Upper lobe of left lung (tissue), 6 donors: Measurements from ENCODE around the gene HBM. TPM values are rescaled to one million over a fixed set of nuclear protein-coding genes. Genes with fewer than 3 reads are reported as not detected.
"Not testable (repeated sequence)": the region's sequence is repeated elsewhere in the genome, so short reads cannot be mapped to it uniquely, and the experiment has no call there.

Experiments used
- ATAC-seq, 2 donors: fragments of 200-7000 bp; cut with Tn5 transposase; one replicate each; pipeline ENCODE4 v1.9.1; 2022; ENCODE audit warnings: mild to moderate bottlenecking in 2 of 2, moderate library complexity in 2 of 2; ENCODE audit not compliant: low FRiP score in 2 of 2
- DNase-seq, 2 donors: peaks; one replicate each; pipeline ENCODE4 v3.0.0-alpha.2; 2019 to 2020
- H3K27ac ChIP-seq, 4 donors: fragments of 200-600 bp; sonication (generic); one replicate each; pipeline ENCODE4 v1.5.1; 2016 to 2019
- H3K27me3 ChIP-seq, 4 donors: fragments of 200-600 bp; sonication (generic); one replicate each; pipeline ENCODE4 v1.5.1; 2017 to 2019
- H3K36me3 ChIP-seq, 4 donors: fragments of 200-600 bp; sonication (generic); one replicate each; pipeline ENCODE4 v1.5.1; 2016 to 2019
- H3K4me1 ChIP-seq, 4 donors: fragments of 200-600 bp; sonication (generic); one replicate each; pipeline ENCODE4 v1.5.1; 2018 to 2019
- H3K4me3 ChIP-seq, 4 donors: fragments of 200-600 bp; sonication (generic); one replicate each; pipeline ENCODE4 v1.5.1; 2017 to 2019; ENCODE audit warnings: mild to moderate bottlenecking in 2 of 4, moderate library complexity in 1 of 4
- H3K9me3 ChIP-seq, 4 donors: fragments of 200-600 bp; sonication (generic); one replicate each; pipeline ENCODE4 v1.5.1; 2018 to 2019
- EP300 ChIP-seq, 4 donors: sonication (generic); formaldehyde crosslinking; IDR thresholded peaks; one replicate each; pipeline ENCODE4 v1.5.1; 2017; ENCODE audit warnings: antibody characterized with exemption in 4 of 4, control low read depth in 2 of 4
- POLR2A ChIP-seq, 4 donors: fragments of 450-650 bp; IDR thresholded peaks; one replicate each; pipeline ENCODE4 v1.5.1; 2016 to 2017; ENCODE audit warnings: antibody characterized with exemption in 4 of 4, mild to moderate bottlenecking in 2 of 4
- POLR2AphosphoS5 ChIP-seq, 2 donors: sonication (generic); formaldehyde crosslinking; IDR thresholded peaks; one replicate each; pipeline ENCODE4 v1.5.1; 2017; ENCODE audit warnings: antibody characterized with exemption in 2 of 2
- WGBS, 2 donors: methylation state at CpG; one replicate each; pipeline ENCODE4 v1.1.5; 2017 to 2018; 5-methylcytosine and 5-hydroxymethylcytosine counted together
- total RNA-seq, 6 donors: library from RNA; depleted of rRNA in 4 of 6; stranded (reverse); fragments of >200 nt in 4 of 6; gene quantifications; one replicate each; pipeline versions ENCODE4 v1.1.0 to v1.2.1, GENCODE V29; 2016 to 2021
- TF ChIP-seq, protein P1 (sequence below), 6 experiments: fragments of 450-650 bp in 4 of 6; fragments of 200-600 bp in 2 of 6; sonication (generic) in 2 of 6; IDR thresholded peaks; one replicate each; pipeline ENCODE4 v1.5.1; 2016 to 2019; ENCODE audit warnings: antibody characterized with exemption in 6 of 6
- donor health status: DM: no; HTN: no; CAD: no; lungs with moderate emphysema.
- donor health status: DM: no; HTN: yes; CAD: no; lungs with severe emphysema.

HBM gene
- total RNA-seq, 6 donors from 2014 or later = 1.7 TPM; not detected in 5

DNA sequence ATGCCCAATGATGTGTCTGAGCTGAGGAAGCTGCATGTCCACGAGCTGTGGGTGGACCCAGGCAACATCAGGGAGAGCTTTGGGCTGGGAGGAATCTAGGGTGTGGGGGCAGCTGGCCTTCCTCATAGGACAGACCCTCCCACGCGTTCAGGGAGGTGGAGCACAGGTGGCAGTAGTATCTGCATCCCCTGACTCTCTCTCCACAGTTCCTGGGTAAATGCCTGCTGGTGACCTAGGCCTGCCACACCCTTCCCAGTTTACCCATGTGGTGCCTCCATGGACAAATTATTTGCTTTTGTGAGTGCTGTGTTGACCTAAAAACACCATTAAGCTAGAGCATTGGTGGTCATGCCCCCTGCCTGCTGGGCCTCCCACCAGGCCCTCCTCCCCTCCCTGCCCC lies 3.2 kb downstream of the HBM start:
- no peak for ATAC-seq
- peaks cover 2 to 59% (median 35%) of the 10 kb centered on the region in 4 donors for H3K27me3 ChIP-seq
- H3K4me1 ChIP-seq = peaks cover 14 to 18% (median 17%) of the 10 kb centered on the region in 4 donors
- H3K4me3 ChIP-seq = no peak overlapping the region
- TF ChIP-seq POLR2AphosphoS5 (IDR thresholded peaks at IDR 0.05) (no peak), POLR2A (IDR thresholded peaks at IDR 0.05) (no peak)
- TF ChIP-seq, protein P1, sequence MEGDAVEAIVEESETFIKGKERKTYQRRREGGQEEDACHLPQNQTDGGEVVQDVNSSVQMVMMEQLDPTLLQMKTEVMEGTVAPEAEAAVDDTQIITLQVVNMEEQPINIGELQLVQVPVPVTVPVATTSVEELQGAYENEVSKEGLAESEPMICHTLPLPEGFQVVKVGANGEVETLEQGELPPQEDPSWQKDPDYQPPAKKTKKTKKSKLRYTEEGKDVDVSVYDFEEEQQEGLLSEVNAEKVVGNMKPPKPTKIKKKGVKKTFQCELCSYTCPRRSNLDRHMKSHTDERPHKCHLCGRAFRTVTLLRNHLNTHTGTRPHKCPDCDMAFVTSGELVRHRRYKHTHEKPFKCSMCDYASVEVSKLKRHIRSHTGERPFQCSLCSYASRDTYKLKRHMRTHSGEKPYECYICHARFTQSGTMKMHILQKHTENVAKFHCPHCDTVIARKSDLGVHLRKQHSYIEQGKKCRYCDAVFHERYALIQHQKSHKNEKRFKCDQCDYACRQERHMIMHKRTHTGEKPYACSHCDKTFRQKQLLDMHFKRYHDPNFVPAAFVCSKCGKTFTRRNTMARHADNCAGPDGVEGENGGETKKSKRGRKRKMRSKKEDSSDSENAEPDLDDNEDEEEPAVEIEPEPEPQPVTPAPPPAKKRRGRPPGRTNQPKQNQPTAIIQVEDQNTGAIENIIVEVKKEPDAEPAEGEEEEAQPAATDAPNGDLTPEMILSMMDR (IDR thresholded peaks at IDR 0.05) = no peak
- 40 to 74% methylated on average over 1 to 3 of the region's 3 CpGs for WGBS, 2 donors
- no peaks in the 10 kb centered on the region for H3K36me3 ChIP-seq
- no peaks in the 10 kb centered on the region for H3K9me3 ChIP-seq
- no peak overlapping the region for H3K27ac ChIP-seq
- DNase-seq = no peak

DNA sequence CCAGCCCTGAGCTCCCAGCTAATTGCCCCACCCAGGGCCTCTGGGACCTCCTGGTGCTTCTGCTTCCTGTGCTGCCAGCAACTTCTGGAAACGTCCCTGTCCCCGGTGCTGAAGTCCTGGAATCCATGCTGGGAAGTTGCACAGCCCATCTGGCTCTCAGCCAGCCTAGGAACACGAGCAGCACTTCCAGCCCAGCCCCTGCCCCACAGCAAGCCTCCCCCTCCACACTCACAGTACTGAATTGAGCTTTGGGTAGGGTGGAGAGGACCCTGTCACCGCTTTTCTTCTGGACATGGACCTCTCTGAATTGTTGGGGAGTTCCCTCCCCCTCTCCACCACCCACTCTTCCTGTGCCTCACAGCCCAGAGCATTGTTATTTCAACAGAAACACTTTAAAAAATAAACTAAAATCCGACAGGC lies 4.3 kb downstream of the HBM start:
- peaks cover 2 to 63% (median 33%) of the 10 kb centered on the region in 4 donors for H3K27me3 ChIP-seq
- H3K4me1 ChIP-seq = peaks cover 12 to 15% (median 14%) of the 10 kb centered on the region in 4 donors
- H3K27ac ChIP-seq, H3K4me3 ChIP-seq, DNase-seq, H3K9me3 ChIP-seq, H3K36me3 ChIP-seq: not testable (repeated sequence)
- ATAC-seq = peak; percentile 31 to 34
- 0 to 1% methylated on average over 5 of the region's 5 CpGs for WGBS, 2 donors

GRCh38 chr16:170788-171187 lies 5.0 kb downstream of the HBM start:
- Histone ChIP-seq H3K36me3 (no peaks in the 10 kb centered on the region), H3K27me3 (peaks cover 2 to 61% (median 30%) of the 10 kb centered on the region in 4 donors), H3K4me3 (no peak overlapping the region), H3K27ac (no peak overlapping the region), H3K4me1 (peaks cover 5 to 9% (median 8%) of the 10 kb centered on the region in 4 donors), H3K9me3 (no peaks in the 10 kb centered on the region)
- WGBS, 2 donors = 89 to 96% methylated on average over 1 of the region's 1 CpG
- ATAC-seq (no peak), DNase-seq (no peak)
- TF ChIP-seq EP300 (IDR thresholded peaks at IDR 0.05) = no peak
- TF ChIP-seq POLR2AphosphoS5 (IDR thresholded peaks at IDR 0.05) = no peak
- TF ChIP-seq, protein P1 (IDR thresholded peaks at IDR 0.05) = no peak
- no peak for TF ChIP-seq POLR2A (IDR thresholded peaks at IDR 0.05)

- peaks cover 0 to 11% (median 0%) of the 10 kb centered on the region in 4 donors for H3K4me1 ChIP-seq
- ATAC-seq, H3K9me3 ChIP-seq, H3K4me3 ChIP-seq, H3K36me3 ChIP-seq, H3K27ac ChIP-seq, DNase-seq: not testable (repeated sequence)
- H3K27me3 ChIP-seq = peaks cover 0 to 47% (median 18%) of the 10 kb centered on the region in 4 donors
- WGBS, 2 donors = no CpG with 5 or more reads among the region's 74 CpGs
Observed at GRCh38 chr16:172374-172941, 6.7 kb downstream of the HBM start, which contains the start of gene HBA2. HBA2 (plus strand) TSS chr16:172876; CDS start chr16:172913, 37 bp downstream.

DNA sequence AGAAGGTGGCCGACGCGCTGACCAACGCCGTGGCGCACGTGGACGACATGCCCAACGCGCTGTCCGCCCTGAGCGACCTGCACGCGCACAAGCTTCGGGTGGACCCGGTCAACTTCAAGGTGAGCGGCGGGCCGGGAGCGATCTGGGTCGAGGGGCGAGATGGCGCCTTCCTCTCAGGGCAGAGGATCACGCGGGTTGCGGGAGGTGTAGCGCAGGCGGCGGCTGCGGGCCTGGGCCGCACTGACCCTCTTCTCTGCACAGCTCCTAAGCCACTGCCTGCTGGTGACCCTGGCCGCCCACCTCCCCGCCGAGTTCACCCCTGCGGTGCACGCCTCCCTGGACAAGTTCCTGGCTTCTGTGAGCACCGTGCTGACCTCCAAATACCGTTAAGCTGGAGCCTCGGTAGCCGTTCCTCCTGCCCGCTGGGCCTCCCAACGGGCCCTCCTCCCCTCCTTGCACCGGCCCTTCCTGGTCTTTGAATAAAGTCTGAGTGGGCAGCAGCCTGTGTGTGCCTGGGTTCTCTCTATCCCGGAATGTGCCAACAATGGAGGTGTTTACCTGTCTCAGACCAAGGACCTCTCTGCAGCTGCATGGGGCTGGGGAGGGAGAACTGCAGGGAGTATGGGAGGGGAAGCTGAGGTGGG lies 7.6 kb downstream of the HBM start:
- H3K36me3 ChIP-seq, H3K9me3 ChIP-seq, DNase-seq, ATAC-seq, H3K27ac ChIP-seq, H3K4me3 ChIP-seq: not testable (repeated sequence)
- peaks cover 0 to 11% (median 0%) of the 10 kb centered on the region in 4 donors for H3K4me1 ChIP-seq
- WGBS, 2 donors = 13 to 16% methylated on average over 13 to 29 of the region's 44 CpGs
- peaks cover 0 to 47% (median 20%) of the 10 kb centered on the region in 4 donors for H3K27me3 ChIP-seq

DNA sequence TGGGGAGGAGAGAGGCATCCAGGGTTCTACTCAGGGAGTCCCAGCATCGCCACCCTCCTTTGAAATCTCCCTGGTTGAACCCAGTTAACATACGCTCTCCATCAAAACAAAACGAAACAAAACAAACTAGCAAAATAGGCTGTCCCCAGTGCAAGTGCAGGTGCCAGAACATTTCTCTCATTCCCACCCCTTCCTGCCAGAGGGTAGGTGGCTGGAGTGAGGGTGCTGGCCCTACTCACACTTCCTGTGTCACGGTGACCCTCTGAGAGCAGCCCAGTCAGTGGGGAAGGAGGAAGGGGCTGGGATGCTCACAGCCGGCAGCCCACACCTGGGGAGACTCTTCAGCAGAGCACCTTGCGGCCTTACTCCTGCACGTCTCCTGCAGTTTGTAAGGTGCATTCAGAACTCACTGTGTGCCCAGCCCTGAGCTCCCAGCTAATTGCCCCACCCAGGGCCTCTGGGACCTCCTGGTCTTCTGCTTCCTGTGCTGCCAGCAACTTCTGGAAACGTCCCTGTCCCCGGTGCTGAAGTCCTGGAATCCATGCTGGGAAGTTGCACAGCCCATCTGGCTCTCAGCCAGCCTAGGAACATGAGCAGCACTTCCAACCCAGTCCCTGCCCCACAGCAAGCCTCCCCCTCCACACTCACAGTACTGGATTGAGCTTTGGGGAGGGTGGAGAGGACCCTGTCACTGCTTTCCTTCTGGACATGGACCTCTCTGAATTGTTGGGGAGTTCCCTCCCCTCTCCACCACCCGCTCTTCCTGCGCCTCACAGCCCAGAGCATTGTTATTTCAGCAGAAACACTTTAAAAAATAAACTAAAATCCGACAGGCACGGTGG lies 8.4 kb downstream of the HBM start:
- peaks cover 0 to 47% (median 20%) of the 10 kb centered on the region in 4 donors for H3K27me3 ChIP-seq
- H3K4me1 ChIP-seq = peaks cover 0 to 11% (median 0%) of the 10 kb centered on the region in 4 donors
- H3K27ac ChIP-seq, H3K4me3 ChIP-seq, H3K36me3 ChIP-seq, DNase-seq, ATAC-seq, H3K9me3 ChIP-seq: not testable (repeated sequence)
- WGBS, 2 donors = 8 to 13% methylated on average over 4 to 7 of the region's 13 CpGs
